ENCODE measurements around the gene MYO3B. TPM values are rescaled to one million over a fixed set of nuclear protein-coding genes. Genes with fewer than 3 reads are reported as not detected.
A peak's percentile ranks its signal among the peaks of the same experiment; 100 is the strongest.
"Not testable (repeated sequence)": the region's sequence is repeated elsewhere in the genome, so short reads cannot be mapped to it uniquely, and the experiment has no call there.

Gene MYO3B
- total RNA-seq, 1 experiment from 2014 or later, result 0.10 TPM

- DNase-seq (ENCODE audit: low spot score), result no peak
Measured at GRCh38 chr2:170467568-170468422, 289.8 kb downstream of the MYO3B start.

- no peak for DNase-seq (ENCODE audit: low spot score)
Measured at GRCh38 chr2:170468557-170468956, 290.6 kb downstream of the MYO3B start.

- DNase-seq (ENCODE audit: low spot score), result not testable (repeated sequence)
Measured at GRCh38 chr2:170472498-170472897, 294.6 kb downstream of the MYO3B start.

- DNase-seq (ENCODE audit: low spot score), result peak; percentile 17
Measured at GRCh38 chr2:170475878-170476277, 297.9 kb downstream of the MYO3B start.

- DNase-seq (ENCODE audit: low spot score), result no peak
Measured at GRCh38 chr2:170477630-170478029, 299.7 kb downstream of the MYO3B start.

GRCh38 chr2:170481201-170481600 lies 303.3 kb downstream of the MYO3B start:
- no peak for DNase-seq (ENCODE audit: low spot score)

GRCh38 chr2:170484552-170484951 lies 306.6 kb downstream of the MYO3B start:
- DNase-seq (ENCODE audit: low spot score), result no peak

- no peak for DNase-seq (ENCODE audit: low spot score)
Measured at GRCh38 chr2:170485254-170486026, 307.5 kb downstream of the MYO3B start.

- DNase-seq (ENCODE audit: low spot score), result no peak
Measured at GRCh38 chr2:170486730-170487129, 308.8 kb downstream of the MYO3B start.

GRCh38 chr2:170488807-170489206 lies 310.9 kb downstream of the MYO3B start:
- DNase-seq (ENCODE audit: low spot score), result no peak

- no peak for DNase-seq (ENCODE audit: low spot score)
Measured at GRCh38 chr2:170492010-170492409, 314.1 kb downstream of the MYO3B start.

GRCh38 chr2:170493426-170494097 lies 315.6 kb downstream of the MYO3B start:
- peak; percentile 67 for DNase-seq (ENCODE audit: low spot score)

- no peak for DNase-seq (ENCODE audit: low spot score)
Measured at GRCh38 chr2:170495896-170496295, 317.9 kb downstream of the MYO3B start.

GRCh38 chr2:170498619-170499018 lies 320.7 kb downstream of the MYO3B start:
- no peak for DNase-seq (ENCODE audit: low spot score)

- no peak for DNase-seq (ENCODE audit: low spot score)
Measured at GRCh38 chr2:170500104-170500503, 322.2 kb downstream of the MYO3B start.

- DNase-seq (ENCODE audit: low spot score), result peak; percentile 42
Measured at GRCh38 chr2:170500770-170501169, 322.8 kb downstream of the MYO3B start.

- DNase-seq (ENCODE audit: low spot score), result no peak
Measured at GRCh38 chr2:170501421-170502043, 323.6 kb downstream of the MYO3B start.

- DNase-seq (ENCODE audit: low spot score), result no peak
Measured at GRCh38 chr2:170502361-170503130, 324.6 kb downstream of the MYO3B start.

GRCh38 chr2:170503563-170503962 lies 325.6 kb downstream of the MYO3B start:
- DNase-seq (ENCODE audit: low spot score), result no peak

- DNase-seq (ENCODE audit: low spot score), result no peak
Measured at GRCh38 chr2:170503971-170504809, 326.2 kb downstream of the MYO3B start.

All from H4 (cell line).